ENCODE data around the gene CGA.

The CGA gene

DNA sequence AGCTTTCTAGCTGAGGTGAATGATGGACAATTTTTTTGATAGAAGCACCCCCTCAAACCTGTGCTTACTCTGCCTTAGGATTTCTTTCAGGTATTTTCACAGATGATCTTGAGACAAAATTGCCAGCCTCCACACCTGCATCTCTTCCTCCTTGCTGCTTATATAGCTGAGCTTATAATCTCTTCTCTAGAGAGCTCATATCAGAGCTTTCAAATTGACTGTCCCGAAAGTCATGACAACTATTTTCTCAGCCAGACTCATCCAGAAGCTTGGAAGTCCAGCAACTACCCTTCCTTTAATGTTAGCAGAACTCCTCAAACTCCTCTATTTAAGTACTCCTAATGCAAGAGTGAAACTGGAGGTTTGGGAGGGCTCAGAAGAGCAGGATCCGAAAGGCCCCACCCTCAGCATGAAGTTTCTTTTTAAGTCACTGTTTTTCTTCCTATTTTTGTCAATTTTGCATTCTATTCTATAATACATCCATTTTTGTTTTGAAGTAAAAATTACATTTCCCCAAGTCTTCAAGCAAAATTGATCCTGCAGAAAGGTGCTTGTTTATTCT lies 12.7 kb downstream of the CGA start:
- no peak for DNase-seq

DNA sequence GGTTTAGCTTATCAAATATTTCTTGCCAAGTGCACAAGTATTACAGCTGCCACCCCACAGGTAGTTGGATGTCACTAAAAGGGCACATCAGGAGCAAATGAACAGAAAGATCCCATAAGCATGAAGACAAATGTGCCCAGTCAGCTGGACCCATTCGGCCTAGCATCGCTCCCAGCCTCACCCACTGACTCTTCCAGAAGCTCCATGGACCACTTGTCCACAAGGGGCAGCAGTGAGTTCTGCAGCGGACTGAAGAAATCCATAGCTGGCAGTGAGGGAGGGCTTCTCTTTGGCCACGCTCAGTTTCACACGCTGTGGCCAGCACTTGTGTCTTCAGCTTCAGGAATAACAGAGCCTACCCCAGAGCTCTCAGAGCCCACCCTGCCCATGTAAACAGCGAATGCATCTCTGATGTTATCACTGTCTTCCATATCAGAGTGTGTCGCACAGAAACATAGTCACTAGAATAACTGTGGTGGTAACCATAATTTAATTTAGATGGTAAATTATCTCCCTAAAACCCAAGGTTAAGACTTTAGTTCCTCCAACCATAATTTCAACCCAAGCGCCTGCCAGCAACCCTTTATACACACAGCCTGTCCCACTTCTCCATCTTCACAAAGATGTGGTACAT lies 15.8 kb downstream of the CGA start:
- DNase-seq: peak in 4 of 5 experiments; percentile 10 to 52 (median 32)

DNA sequence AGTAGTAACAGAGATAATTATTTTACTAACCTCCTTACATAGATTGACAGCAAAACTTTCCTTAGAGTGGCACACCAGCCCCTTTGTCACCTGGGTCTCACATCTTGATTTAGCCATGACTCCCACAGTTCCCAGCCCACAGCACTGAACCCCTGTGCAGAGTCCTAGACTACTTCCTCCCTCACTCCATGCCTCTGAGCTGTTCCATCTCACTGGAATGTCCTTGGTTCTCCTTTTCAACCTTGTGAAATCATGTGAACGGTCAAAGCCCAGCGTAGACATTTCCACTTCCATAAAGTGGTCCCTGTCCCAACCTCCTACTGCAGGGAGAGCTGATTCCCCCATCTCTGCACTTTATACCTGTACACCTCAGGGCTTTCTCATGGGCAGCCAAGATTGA lies 19.7 kb downstream of the CGA start:
- no peak for DNase-seq

DNA sequence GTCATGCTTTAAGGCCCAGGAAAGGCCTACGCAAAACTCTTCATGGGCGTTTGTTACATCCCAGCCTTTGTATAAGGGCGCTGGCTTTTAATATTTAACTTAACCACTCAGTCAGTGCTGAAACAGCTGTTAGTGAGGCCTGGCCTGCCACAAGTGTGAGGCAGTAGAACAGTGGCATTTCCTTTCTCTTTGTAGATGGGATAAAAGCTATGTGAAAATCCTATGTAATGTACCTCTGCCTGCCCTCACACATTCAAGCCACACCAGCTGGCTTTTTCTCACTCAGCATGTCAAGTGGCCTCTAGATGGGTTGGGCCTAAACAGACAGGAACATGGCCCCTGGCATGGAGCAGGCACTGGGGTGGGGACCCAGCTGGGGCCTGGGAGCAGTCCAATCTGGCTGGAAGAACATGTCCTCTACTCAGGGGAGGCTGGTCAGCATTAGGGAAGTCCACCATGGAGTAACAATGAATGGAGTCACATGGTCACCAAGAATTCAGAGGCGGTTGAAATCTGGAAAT lies 20.7 kb downstream of the CGA start:
- no peak for DNase-seq

DNA sequence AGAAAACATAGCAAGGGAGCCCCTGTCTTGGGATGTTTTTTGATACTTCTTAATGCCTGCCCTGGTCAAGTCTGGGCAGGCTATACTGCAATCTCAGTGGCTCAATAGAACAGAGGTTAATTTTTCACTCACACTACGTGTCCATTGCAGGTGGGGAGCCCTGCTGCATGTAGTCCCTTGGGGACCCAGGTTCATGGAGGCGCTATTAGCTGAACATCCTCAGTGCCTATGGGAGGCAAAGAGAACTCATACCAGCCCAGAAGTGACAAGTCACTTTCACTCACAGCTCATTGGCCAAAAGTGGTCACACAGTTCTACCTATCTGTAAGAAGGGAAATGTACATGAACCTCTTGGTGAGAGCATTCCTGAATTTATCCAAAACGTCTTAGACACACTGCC lies 23.2 kb downstream of the CGA start:
- DNase-seq: no peak

DNA sequence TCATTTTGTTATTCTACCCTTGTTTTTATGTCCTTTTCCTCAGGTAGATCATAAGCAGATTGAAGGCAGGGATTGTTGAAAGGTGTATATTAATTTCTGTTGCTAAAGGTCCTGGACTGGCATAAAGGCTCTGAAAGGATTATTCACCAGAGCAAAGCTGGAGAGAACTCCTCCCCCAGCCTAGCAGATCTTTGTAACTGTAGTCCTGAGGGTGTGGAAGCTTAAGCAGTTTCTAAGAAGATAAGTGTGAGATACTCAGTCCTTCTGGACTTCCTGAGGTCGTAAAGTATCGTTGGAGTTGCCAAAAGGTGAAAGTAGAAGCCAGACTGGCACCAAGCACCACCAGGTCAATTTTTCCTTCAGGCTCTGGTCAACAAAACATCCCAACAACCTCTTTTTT lies 24.2 kb downstream of the CGA start:
- no peak for DNase-seq

DNA sequence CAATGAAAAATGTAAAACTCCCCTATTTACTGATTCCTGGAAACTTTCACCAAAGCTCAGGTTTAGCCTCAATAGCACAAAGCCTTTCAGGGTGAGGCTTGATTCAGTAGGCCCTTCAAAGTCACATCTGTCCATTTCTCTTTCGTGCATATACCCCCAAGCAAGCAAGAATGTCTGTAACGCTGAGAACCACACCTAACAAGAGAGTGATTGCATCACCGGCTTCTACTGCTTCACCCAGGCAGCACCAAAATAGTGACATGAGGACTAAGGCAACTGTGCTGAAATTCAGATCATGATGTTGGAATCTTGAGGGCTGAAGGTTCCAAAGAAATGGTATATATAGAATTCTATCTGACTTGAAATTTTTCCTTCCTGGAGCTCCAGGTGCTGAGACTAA lies 26.1 kb downstream of the CGA start:
- no peak for DNase-seq

DNA sequence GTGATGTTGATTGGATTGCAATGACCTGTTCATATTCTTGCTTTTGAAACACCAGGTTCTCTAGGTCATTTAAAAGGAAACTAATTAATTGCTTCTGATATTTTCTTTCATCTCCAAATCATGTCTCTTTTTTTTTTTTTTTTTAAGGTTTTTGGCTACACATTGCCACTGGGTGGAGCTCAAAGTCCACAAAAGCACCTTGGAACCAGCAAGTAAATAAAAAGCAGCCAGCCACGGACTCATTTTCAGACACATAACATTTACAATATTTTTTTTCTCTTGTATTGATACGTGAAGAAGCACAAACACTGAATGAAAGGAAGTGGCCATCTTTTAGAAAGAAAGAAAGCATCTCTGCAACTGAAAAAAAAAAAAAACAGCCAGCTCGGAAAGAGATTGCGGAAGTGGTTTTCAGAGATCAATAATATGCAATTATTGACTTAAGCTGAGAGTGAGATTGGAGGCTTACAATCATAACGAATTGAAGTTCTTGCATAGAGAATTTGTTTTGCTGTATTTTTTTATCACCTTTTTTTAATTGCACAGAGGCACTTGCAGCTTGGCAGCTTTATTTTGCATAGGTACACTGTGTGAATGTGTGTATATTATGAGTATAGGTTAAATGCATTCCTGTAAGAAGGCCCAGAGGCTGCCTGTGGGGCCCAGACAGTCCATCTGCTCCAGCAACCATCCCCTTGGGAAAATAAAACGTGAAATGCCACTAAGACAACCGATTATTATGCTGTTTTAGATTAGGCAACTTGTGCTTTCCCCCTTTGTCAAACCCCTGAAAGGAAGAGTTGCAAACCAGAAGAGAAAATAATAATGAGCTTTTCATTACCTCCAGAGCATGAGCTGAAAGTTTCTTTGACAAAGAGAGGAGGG lies 28.2 kb downstream of the CGA start:
- peak in 3 of 5 experiments; percentile 8 to 80 (median 15) for DNase-seq

DNA sequence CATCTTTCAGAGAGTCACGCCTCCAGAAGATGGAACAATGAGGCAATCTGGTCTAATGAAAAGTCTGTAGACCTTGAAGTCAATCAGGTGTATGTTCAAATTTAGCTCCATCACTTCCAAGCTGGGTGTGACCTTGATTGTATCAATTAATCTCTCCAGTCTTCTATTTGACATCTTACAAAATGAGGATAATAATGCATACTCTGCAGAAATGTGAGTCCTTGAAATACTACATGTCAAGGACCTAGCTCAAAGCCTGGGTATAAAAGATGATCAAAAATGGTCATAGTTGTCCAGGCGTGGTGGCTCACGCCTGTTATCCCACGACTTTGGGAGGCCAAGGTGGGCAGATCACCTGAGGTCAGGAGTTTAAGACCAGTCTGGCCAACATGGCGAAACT lies 29.8 kb downstream of the CGA start:
- no peak for DNase-seq

DNA sequence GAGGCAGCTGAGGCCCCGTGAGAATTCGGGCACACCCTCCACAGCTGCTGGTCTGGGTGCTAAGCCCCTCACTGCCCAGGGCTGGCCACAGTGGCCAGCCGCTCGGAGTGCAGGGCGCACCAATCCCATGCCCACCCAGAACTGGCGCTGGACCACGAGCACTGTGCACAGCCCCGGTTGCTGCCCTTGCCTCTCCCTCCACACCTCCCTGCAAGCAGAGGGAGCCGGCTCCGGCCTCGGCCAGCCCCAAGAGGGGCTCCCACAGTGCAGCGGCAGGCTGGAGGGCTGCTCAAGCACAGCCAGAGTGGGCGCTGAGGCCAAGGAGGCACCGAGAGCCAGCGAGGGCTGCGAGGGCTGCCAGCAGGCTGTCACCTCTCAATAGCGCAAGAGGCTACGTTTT lies 35.0 kb downstream of the CGA start:
- DNase-seq: no peak

DNA sequence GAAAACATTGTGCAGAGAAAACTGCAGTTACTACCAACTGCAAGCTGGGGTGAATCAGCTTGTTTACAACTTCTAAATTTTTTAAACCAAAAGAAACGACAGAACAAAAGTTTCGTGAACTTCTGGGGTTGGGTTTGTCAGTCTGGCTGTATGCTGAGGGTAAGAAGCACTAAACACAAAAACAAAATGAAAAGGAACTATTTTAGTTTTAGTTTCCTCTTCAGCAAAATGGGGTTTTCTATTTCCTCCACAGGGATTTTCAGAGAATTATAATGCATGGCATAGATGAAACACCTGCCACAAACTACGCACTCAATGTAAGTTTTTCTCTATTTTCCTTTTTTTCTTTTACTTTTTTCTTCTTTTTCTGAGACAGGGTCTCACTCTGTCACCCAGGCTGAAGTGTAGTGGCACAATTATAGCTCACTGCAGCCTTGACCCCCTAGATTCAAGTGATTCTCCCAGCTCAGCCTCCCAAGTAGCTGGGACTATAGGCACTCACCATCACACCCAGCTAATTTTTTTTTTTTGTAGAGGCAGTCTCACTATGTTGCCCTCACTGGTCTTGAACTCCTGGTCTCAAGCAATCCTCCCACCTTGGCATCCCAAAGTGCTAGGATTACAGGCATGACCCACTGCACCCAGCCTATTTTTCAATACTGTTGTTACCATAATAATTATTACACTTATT lies 40.6 kb downstream of the CGA start:
- DNase-seq: no peak

DNA sequence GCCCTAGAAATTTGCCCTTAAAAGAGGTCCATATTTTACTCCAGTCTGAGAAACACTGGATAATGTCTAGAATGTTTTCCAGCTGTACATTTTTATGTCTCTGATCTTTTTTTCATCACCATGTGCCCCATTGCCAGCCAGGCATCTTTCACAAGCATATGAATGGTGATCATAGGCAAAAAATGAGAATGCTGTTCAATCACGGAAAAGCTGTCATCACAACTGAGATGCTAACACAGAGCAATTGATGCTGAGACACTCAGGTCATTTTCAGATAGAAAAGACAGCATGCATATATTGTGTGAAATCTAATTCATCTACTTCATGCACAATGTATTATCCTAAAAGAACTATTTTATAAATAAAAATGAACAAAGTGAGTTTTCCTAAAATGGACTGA lies 41.6 kb downstream of the CGA start:
- no peak for DNase-seq

DNA sequence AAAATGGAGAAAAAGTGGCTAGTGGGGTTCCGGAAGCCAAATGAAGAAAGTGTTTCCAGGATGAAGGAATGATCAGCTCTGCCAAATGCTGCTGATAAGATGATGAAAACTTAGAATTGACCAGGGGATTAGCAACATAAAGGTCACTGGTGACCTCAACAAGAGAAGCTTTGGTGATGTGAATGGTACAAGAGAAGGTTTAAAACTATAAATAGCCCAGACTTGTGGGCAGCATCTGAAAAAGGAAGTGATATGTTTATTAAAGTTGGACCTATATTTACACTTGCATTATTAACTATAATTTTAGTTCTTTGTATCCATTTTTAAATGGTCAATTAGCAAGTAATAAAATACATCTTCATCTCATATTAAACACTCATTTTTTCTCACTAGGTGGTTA lies 45.1 kb downstream of the CGA start:
- DNase-seq: no peak

DNA sequence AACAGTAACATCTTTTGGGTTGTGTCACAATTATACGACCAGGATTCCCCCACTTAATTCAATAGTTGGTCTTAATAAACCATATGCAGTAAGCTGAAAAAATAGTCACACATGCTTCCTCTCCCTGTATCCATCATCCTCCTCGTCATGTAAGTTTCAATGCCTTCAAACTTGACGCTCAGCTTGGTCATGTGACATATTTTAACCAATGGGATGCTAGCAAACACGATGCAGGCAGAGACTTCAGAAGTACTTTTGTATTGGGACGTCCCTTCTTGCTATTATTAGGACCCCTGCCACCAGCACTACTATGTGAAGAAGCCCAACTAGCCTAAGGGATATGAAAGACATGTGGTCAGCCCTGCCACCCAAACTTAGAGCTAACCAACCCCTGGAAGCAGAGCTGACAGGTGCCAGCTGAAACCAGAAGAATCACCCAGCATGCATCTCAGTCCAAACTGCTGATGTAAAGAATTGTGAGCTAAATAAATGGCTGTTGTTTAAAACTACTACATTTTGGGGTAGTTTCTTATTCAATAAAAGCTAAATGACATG lies 49.3 kb downstream of the CGA start:
- no peak for DNase-seq

DNA sequence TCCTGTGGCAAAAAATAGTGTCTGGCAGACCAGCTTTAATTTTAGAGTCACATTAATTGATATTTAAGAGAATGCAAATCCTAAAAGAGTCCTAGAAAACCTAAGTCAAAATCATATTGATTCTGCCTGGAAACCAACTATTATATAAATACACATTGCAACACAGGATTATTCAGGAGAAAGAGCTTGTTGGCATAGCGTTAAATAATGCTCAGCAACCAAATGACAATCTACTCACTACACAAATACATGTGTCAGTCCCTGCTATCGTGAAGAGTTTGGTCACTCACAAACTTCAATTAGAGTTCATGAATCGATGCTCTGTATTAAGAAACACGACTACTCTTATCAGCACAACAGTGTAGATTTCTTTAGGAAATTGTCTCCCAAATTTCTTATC lies 54.2 kb downstream of the CGA start:
- no peak for DNase-seq

Data from T-helper 2 cell (primary cell).